HUES48 (cell line): ENCODE measurements around the gene HMGB4.

Experiments used
- H3K27ac ChIP-seq: one replicate; pipeline ENCODE4 v1.7.0; 2013; ENCODE audit warnings: low read depth, low read length, inconsistent platforms
- H3K27me3 ChIP-seq: 2 replicates; pipeline ENCODE4 v1.6.1; 2013; ENCODE audit warnings: mild to moderate bottlenecking, low read length; ENCODE audit not compliant: control insufficient read depth, insufficient read depth
- H3K36me3 ChIP-seq: 2 replicates; pipeline ENCODE4 v1.6.1; 2013; ENCODE audit warnings: low read length; ENCODE audit not compliant: control insufficient read depth, insufficient read depth
- H3K4me1 ChIP-seq: 2 replicates; pipeline ENCODE4 v1.6.1; 2013; ENCODE audit warnings: mild to moderate bottlenecking, low read length; ENCODE audit not compliant: control insufficient read depth, insufficient read depth
- H3K4me3 ChIP-seq: 2 replicates; pipeline ENCODE4 v1.5.1; 2013; ENCODE audit warnings: mild to moderate bottlenecking, low read depth, low read length
- H3K9ac ChIP-seq: 2 replicates; pipeline ENCODE4 v1.6.1; 2013; ENCODE audit warnings: mild to moderate bottlenecking, low read depth, low read length, moderate library complexity
- H3K9me3 ChIP-seq: 2 replicates; pipeline ENCODE4 v1.6.1; 2013; ENCODE audit warnings: low read length; ENCODE audit not compliant: control insufficient read depth, insufficient read depth

The HMGB4 gene

GRCh38 chr1:33872275-33872674, 8.4 kb downstream of the HMGB4 start:
- no peaks in the 10 kb centered on the region for H3K27me3 ChIP-seq
- H3K36me3 ChIP-seq, result no peaks in the 10 kb centered on the region
- peak overlapping the region; percentile 66 for H3K27ac ChIP-seq
- H3K9ac ChIP-seq, result no peak overlapping the region
- peaks cover 10% of the 10 kb centered on the region for H3K4me1 ChIP-seq
- no peaks in the 10 kb centered on the region for H3K9me3 ChIP-seq
- H3K4me3 ChIP-seq, result no peak overlapping the region

- Histone ChIP-seq H3K9me3 (no peaks in the 10 kb centered on the region), H3K27ac (peak overlapping the region; percentile 66), H3K36me3 (no peaks in the 10 kb centered on the region), H3K4me1 (peaks cover 6% of the 10 kb centered on the region), H3K27me3 (no peaks in the 10 kb centered on the region), H3K9ac (no peak overlapping the region), H3K4me3 (no peak overlapping the region)
These were observed 8.8 kb downstream of the HMGB4 start for GRCh38 chr1:33872683-33873082.

- Histone ChIP-seq H3K27me3 (no peaks in the 10 kb centered on the region), H3K9ac (no peak overlapping the region), H3K4me3 (no peak overlapping the region), H3K36me3 (no peaks in the 10 kb centered on the region), H3K9me3 (no peaks in the 10 kb centered on the region), H3K4me1 (no peaks in the 10 kb centered on the region), H3K27ac (no peak overlapping the region)
These were observed 10.8 kb downstream of the HMGB4 start for GRCh38 chr1:33874636-33875035.

- no peaks in the 10 kb centered on the region for H3K4me1 ChIP-seq
- H3K27me3 ChIP-seq, result no peaks in the 10 kb centered on the region
- H3K9me3 ChIP-seq, result no peaks in the 10 kb centered on the region
- no peak overlapping the region for H3K4me3 ChIP-seq
- no peaks in the 10 kb centered on the region for H3K36me3 ChIP-seq
- no peak overlapping the region for H3K9ac ChIP-seq
- H3K27ac ChIP-seq, result no peak overlapping the region
These were observed 12.0 kb downstream of the HMGB4 start for GRCh38 chr1:33875862-33876261.

GRCh38 chr1:33876970-33877650, 13.2 kb downstream of the HMGB4 start:
- Histone ChIP-seq H3K27ac (no peak overlapping the region), H3K4me1 (no peaks in the 10 kb centered on the region), H3K36me3 (no peaks in the 10 kb centered on the region), H3K9ac (no peak overlapping the region), H3K4me3 (no peak overlapping the region), H3K27me3 (no peaks in the 10 kb centered on the region), H3K9me3 (no peaks in the 10 kb centered on the region)

- Histone ChIP-seq H3K27ac (no peak overlapping the region), H3K9ac (no peak overlapping the region), H3K4me1 (no peaks in the 10 kb centered on the region), H3K36me3 (no peaks in the 10 kb centered on the region), H3K9me3 (no peaks in the 10 kb centered on the region), H3K4me3 (no peak overlapping the region), H3K27me3 (no peaks in the 10 kb centered on the region)
These were observed 14.5 kb downstream of the HMGB4 start for GRCh38 chr1:33878392-33878791.

- Histone ChIP-seq H3K27me3 (no peaks in the 10 kb centered on the region), H3K9ac (no peak overlapping the region), H3K4me3 (no peak overlapping the region), H3K4me1 (no peaks in the 10 kb centered on the region), H3K27ac (no peak overlapping the region), H3K36me3 (no peaks in the 10 kb centered on the region), H3K9me3 (no peaks in the 10 kb centered on the region)
These were observed 16.4 kb downstream of the HMGB4 start for GRCh38 chr1:33880305-33880704.

GRCh38 chr1:33886496-33886895, 22.6 kb downstream of the HMGB4 start:
- Histone ChIP-seq H3K27ac (no peak overlapping the region), H3K4me1 (peaks cover 5% of the 10 kb centered on the region; the same call in 1 of the 2 replicates), H3K27me3 (no peaks in the 10 kb centered on the region), H3K9ac (no peak overlapping the region), H3K4me3 (no peak overlapping the region), H3K9me3 (no peaks in the 10 kb centered on the region), H3K36me3 (no peaks in the 10 kb centered on the region)

- no peaks in the 10 kb centered on the region for H3K27me3 ChIP-seq
- no peaks in the 10 kb centered on the region for H3K9me3 ChIP-seq
- H3K4me1 ChIP-seq, result 0 out of 2 replicates have a peak, but pooled peaks cover 4% of the 10 kb centered on the region
- no peak overlapping the region for H3K27ac ChIP-seq
- no peaks in the 10 kb centered on the region for H3K36me3 ChIP-seq
- H3K9ac ChIP-seq, result no peak overlapping the region
- no peak overlapping the region for H3K4me3 ChIP-seq
These were observed 29.4 kb downstream of the HMGB4 start for GRCh38 chr1:33893147-33893830.

GRCh38 chr1:33895396-33895795, 31.5 kb downstream of the HMGB4 start:
- H3K4me1 ChIP-seq, result 0 out of 2 replicates have a peak, but pooled peaks cover 4% of the 10 kb centered on the region
- no peak overlapping the region for H3K9ac ChIP-seq
- no peaks in the 10 kb centered on the region for H3K36me3 ChIP-seq
- H3K9me3 ChIP-seq, result no peaks in the 10 kb centered on the region
- no peak overlapping the region for H3K4me3 ChIP-seq
- H3K27me3 ChIP-seq, result no peaks in the 10 kb centered on the region
- H3K27ac ChIP-seq, result no peak overlapping the region

GRCh38 chr1:33895976-33896375, 32.1 kb downstream of the HMGB4 start:
- Histone ChIP-seq H3K9ac (no peak overlapping the region), H3K27ac (no peak overlapping the region), H3K9me3 (no peaks in the 10 kb centered on the region), H3K27me3 (no peaks in the 10 kb centered on the region), H3K4me1 (0 out of 2 replicates have a peak, but pooled peaks cover 4% of the 10 kb centered on the region), H3K4me3 (no peak overlapping the region), H3K36me3 (no peaks in the 10 kb centered on the region)
